Left kidney (tissue), 1 donor: Measurements from ENCODE around the gene HDLBP. TPM values are rescaled to one million over a fixed set of nuclear protein-coding genes. Genes with fewer than 3 reads are reported as not detected.

Source experiments
- polyA plus RNA-seq: library from polyadenylated mRNA; unstranded; fragments of 120-200 nt; gene quantifications from one replicate; pipeline ENCODE4 v1.2.1, GENCODE V29; 2013; ENCODE audit not compliant: insufficient read length

Gene HDLBP
- polyA plus RNA-seq, 1 donor = 375 TPM

Other genes with a start within 250 kb of the HDLBP start
- gene MTERF4, start 213.4 kb downstream of the HDLBP start, polyA plus RNA-seq = 74.1 TPM
- 28.8 TPM for gene PASK, start 166.2 kb downstream of the HDLBP start, polyA plus RNA-seq
- 83.6 TPM for gene PPP1R7, start 165.2 kb downstream of the HDLBP start, polyA plus RNA-seq
- gene ANO7, start 127.0 kb downstream of the HDLBP start, polyA plus RNA-seq = 2.5 TPM
- 675 TPM for gene SEPTIN2, start 253 bp upstream of the HDLBP start, polyA plus RNA-seq
- gene FARP2, start 40.6 kb upstream of the HDLBP start, polyA plus RNA-seq = 72.2 TPM
- 233 TPM for gene STK25, start 192.9 kb upstream of the HDLBP start, polyA plus RNA-seq
- gene BOK, start 243.1 kb upstream of the HDLBP start, polyA plus RNA-seq = 15.1 TPM